ENCODE measurements around the gene ITIH2.

The ITIH2 gene

DNA sequence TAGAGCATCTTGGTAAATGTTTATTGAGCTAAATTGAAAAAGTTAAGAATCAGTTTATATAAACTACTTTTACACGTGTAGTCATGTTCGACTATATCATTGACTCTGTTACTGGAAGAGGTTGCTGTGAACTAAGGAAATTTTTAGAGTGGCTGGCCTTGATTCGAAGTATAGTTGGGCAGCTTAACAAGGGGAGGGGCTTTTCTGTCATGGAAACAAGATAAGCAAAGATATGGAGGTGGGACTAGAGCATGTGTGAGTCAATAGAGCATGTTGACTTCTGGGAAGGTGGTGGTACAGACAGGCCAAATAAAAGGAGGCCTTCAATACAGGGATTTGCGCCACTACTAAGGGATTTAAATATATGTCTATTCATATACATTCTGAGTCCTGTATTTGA, 92.5 kb downstream of the ITIH2 start:
- no peak for DNase-seq (ENCODE audit: low read depth)

DNA sequence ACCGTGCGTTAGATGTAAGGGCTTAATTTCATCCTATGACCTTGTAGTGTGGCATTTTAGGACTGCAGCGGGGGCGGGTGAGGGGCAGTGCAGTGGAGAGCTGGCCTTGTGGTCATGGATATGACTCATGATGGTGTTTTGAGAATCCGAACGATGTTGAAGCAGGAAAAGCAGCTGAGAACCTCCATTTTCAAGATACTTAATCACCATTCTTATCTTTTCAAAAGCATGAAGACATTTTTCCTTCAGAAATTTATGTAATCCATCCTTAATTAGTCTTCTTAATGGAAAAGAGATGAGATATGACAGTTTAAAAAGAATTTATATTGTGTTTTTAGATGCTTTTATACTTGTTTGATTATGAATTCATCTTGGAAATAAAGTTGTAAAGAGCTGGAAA, 94.5 kb downstream of the ITIH2 start:
- DNase-seq (ENCODE audit: low read depth) = no peak
